ENCODE data around the gene SMIM36.

SMIM36 gene

GRCh38 chr17:55441544-55441943 lies 69.7 kb downstream of the SMIM36 start:
- TF ChIP-seq, protein P1, sequence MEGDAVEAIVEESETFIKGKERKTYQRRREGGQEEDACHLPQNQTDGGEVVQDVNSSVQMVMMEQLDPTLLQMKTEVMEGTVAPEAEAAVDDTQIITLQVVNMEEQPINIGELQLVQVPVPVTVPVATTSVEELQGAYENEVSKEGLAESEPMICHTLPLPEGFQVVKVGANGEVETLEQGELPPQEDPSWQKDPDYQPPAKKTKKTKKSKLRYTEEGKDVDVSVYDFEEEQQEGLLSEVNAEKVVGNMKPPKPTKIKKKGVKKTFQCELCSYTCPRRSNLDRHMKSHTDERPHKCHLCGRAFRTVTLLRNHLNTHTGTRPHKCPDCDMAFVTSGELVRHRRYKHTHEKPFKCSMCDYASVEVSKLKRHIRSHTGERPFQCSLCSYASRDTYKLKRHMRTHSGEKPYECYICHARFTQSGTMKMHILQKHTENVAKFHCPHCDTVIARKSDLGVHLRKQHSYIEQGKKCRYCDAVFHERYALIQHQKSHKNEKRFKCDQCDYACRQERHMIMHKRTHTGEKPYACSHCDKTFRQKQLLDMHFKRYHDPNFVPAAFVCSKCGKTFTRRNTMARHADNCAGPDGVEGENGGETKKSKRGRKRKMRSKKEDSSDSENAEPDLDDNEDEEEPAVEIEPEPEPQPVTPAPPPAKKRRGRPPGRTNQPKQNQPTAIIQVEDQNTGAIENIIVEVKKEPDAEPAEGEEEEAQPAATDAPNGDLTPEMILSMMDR (conservative IDR thresholded peaks at IDR 0.05; ENCODE audit: low read depth, low read length) = no peak
- no peak for DNase-seq (ENCODE audit: low read depth)
- no peak overlapping the region for H3K4me3 ChIP-seq (ENCODE audit: low read depth, low read length)

- no peak for DNase-seq (ENCODE audit: low read depth)
- TF ChIP-seq, protein P1 (conservative IDR thresholded peaks at IDR 0.05; ENCODE audit: low read depth, low read length) = no peak
- no peak overlapping the region for H3K4me3 ChIP-seq (ENCODE audit: low read depth, low read length)
These were observed 70.9 kb downstream of the SMIM36 start for GRCh38 chr17:55440391-55440790.

DNA sequence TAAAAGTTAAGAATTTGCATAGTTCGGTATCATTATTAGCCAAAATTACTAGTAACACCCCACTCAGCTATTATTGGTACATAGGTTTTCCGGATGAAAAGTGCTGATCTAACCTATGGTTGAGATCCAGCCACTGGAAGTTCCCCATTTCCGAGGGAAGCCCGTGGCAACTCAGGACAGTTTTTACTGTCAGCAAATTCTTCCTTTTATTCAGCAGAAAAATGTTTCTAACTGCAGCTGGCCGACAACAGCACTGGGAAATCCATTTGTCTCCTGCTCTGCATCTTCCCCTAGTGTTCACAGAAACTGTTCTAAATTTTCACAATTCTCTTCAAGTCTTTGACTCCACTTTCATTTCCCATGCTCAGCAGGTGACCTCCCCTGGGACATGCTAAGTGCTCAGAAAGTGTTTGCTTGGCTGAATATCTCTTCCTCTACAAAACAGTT lies 74.1 kb downstream of the SMIM36 start:
- H3K4me3 ChIP-seq (ENCODE audit: low read depth, low read length) = no peak overlapping the region
- TF ChIP-seq, protein P1 (conservative IDR thresholded peaks at IDR 0.05; ENCODE audit: low read depth, low read length) = peak; percentile 27
- peak; percentile 85 for DNase-seq (ENCODE audit: low read depth)

GRCh38 chr17:55436224-55437158 lies 74.8 kb downstream of the SMIM36 start:
- no peak overlapping the region for H3K4me3 ChIP-seq (ENCODE audit: low read depth, low read length)
- DNase-seq (ENCODE audit: low read depth) = no peak
- TF ChIP-seq, protein P1 (conservative IDR thresholded peaks at IDR 0.05; ENCODE audit: low read depth, low read length) = no peak

DNA sequence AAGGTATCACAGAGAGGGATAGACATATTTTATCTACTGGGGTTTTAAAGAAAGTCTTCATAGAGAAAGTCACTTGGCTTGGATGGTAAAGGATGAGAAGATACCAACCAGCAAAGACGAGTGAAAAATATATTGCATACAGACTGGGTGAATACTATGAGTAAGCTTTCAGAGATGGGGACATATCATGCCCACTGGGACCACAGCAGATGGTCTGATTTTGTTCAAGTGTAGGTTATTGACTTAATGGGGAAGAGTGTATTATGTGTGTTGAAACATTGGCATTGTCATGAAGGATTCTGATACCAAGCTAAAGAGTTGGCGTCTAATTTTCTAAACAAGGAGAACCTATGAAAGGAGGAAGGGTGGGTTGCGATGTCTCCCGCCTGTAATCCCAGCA lies 75.8 kb downstream of the SMIM36 start:
- TF ChIP-seq, protein P1 (conservative IDR thresholded peaks at IDR 0.05; ENCODE audit: low read depth, low read length) = no peak
- no peak for DNase-seq (ENCODE audit: low read depth)

DNA sequence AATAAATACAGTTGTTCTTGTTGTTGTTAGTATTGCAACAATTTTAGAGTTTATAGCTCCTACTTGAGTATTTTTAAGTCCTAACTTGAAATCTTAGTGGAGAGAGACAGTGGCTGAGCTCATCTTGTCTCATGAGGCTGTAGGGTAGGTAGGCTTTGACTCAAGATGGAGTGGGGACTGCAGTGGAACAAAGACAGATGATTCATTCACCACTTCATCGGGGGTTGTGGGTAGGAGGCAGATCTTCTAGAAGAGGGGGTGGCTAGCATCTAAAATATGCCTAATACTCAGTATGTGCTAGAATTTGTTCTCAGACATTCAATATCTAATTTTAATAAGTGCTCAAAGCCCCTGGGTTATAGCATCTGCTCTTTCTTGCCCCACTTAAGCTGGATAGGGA lies 76.5 kb downstream of the SMIM36 start:
- TF ChIP-seq, protein P1 (conservative IDR thresholded peaks at IDR 0.05; ENCODE audit: low read depth, low read length) = no peak
- no peak for DNase-seq (ENCODE audit: low read depth)

More for the DNA sequence above, 75.8 kb downstream of the SMIM36 start:
- no peak overlapping the region for H3K4me3 ChIP-seq (ENCODE audit: low read depth, low read length)

More for the DNA sequence above, 76.5 kb downstream of the SMIM36 start:
- H3K4me3 ChIP-seq (ENCODE audit: low read depth, low read length) = no peak overlapping the region

Data from choroid plexus epithelial cell (primary cell).